HepG2 (cell line): ENCODE measurements around the gene MEG3. TPM values are rescaled to one million over a fixed set of nuclear protein-coding genes. Genes with fewer than 3 reads are reported as not detected.

Experiments used
- ATAC-seq: fragments of 200-7000 bp; cut with Tn5 transposase; 3 replicates; pipeline ENCODE4 v1.9.1; 2020; ENCODE audit warnings: mild to moderate bottlenecking, moderate library complexity
- BruUV-seq: library from RNA; stranded (reverse); fragments of 400-500 nt; replicated peaks from 2 replicates; lab custom pipeline; 2021; lab: Mats Ljungman, UMichigan
- CTCF ChIA-PET: fragments of 300-600 bp; formaldehyde crosslinking; extraction: SDS; loops from one replicate; lab custom pipeline; 2021; ENCODE audit warnings: low total read pairs, inconsistent platforms, low intra/inter-chr PET ratio; lab: Yijun Ruan, JAX
- POLR2A ChIA-PET: fragments of 350-600 bp; sonication (Branson Sonifier 250); formaldehyde crosslinking; loops from one replicate; lab custom pipeline; 2020; ENCODE audit warnings: antibody characterized with exemption, inconsistent platforms; lab: Yijun Ruan, JAX
- DNase-seq: peaks from one replicate; pipeline ENCODE4 v3.0.0-alpha.2; 2015; ENCODE audit warnings: low spot score
- FAIRE-seq: peaks from 3 replicates; lab custom pipeline; 2011; peaks lifted over from hg19 to GRCh38; lab: Jason Lieb, UNC
- H2AFZ ChIP-seq: one replicate; pipeline ENCODE4 v1.6.1; 2011; ENCODE audit warnings: low read length, inconsistent platforms
- H3K27ac ChIP-seq: fragments of 300-600 bp; 3 replicates; pipeline ENCODE4 v1.8.0; 2011; ENCODE audit warnings: mixed run types, mild to moderate bottlenecking, mixed read lengths, low read length, inconsistent platforms; ENCODE audit not compliant: insufficient read depth; ENCODE audit errors: extremely low read length
- H3K27me3 ChIP-seq, 2 experiments: fragments of 200-600 bp in 1 of 2; 2 replicates in 1 of 2; 3 replicates in 1 of 2; pipeline versions ENCODE4 v1.6.0 to v1.8.0; 2011; ENCODE audit warnings: low read length in 2 of 2, mild to moderate bottlenecking in 2 of 2, moderate library complexity in 2 of 2, inconsistent platforms in 1 of 2; ENCODE audit not compliant: insufficient read depth in 2 of 2, control insufficient read depth in 1 of 2
- H3K36me3 ChIP-seq, 2 experiments: fragments of 200-600 bp in 1 of 2; replicated peaks in 1 of 2; 2 replicates in 1 of 2; 3 replicates in 1 of 2; pipeline versions ENCODE4 v1.5.1 to v1.8.0; 2011; ENCODE audit warnings: low read length in 2 of 2, inconsistent platforms in 1 of 2; ENCODE audit not compliant: insufficient read depth in 2 of 2, control insufficient read depth in 1 of 2
- H3K4me1 ChIP-seq: 2 replicates; pipeline ENCODE4 v1.5.1; 2012; ENCODE audit warnings: low read length, inconsistent platforms; ENCODE audit not compliant: insufficient read depth
- H3K4me2 ChIP-seq: 2 replicates; pipeline ENCODE4 v1.6.0; 2011; ENCODE audit warnings: low read depth, low read length, inconsistent platforms
- H3K4me3 ChIP-seq, 3 experiments: fragments of 200-600 bp in 1 of 3; sonication (generic), shearing (Covaris generic) in 1 of 3; replicated peaks in 1 of 3; 2 replicates each; pipeline ENCODE4 v1.5.1; 2011 to 2016; ENCODE audit warnings: low read length in 3 of 3, inconsistent platforms in 2 of 3, low read depth in 2 of 3, mild to moderate bottlenecking in 2 of 3, control low read depth in 1 of 3, mixed read lengths in 1 of 3; ENCODE audit not compliant: insufficient read depth in 1 of 3
- H3K79me2 ChIP-seq: one replicate; pipeline ENCODE4 v1.6.1; 2011; ENCODE audit warnings: low read length, inconsistent platforms; ENCODE audit not compliant: insufficient read depth
- H3K9ac ChIP-seq: 2 replicates; pipeline ENCODE4 v1.6.0; 2011; ENCODE audit warnings: mild to moderate bottlenecking, low read depth, low read length, inconsistent platforms; ENCODE audit not compliant: insufficient read depth
- H3K9me3 ChIP-seq: 2 replicates; pipeline ENCODE4 v1.5.1; 2012; ENCODE audit warnings: mild to moderate bottlenecking, low read length
- H4K20me1 ChIP-seq: 2 replicates; pipeline ENCODE4 v1.6.0; 2011; ENCODE audit warnings: inconsistent platforms, mild to moderate bottlenecking, low read length, moderate library complexity; ENCODE audit not compliant: insufficient read depth
- SALL2 ChIP-seq: sonication (generic); formaldehyde crosslinking; IDR thresholded peaks from 2 replicates; pipeline ENCODE4 v1.8.1; 2023; ENCODE audit warnings: mild to moderate bottlenecking, missing genetic modification reagents, inconsistent platforms
- TAF15 ChIP-seq: fragments of 200-400 bp; formaldehyde crosslinking; IDR thresholded peaks from one replicate; pipeline ENCODE4 v1.6.1; 2018; ENCODE audit warnings: mild to moderate bottlenecking, low read depth, low read length; ENCODE audit not compliant: poor library complexity, severe bottlenecking
- ZBTB1 ChIP-seq: sonication (generic); formaldehyde crosslinking; IDR thresholded peaks from 2 replicates; pipeline ENCODE4 v1.4.0; 2020; ENCODE audit warnings: missing genetic modification reagents, borderline replicate concordance
- ZNF646 ChIP-seq: sonication (generic); formaldehyde crosslinking; IDR thresholded peaks from 2 replicates; pipeline ENCODE4 v1.9.0; 2021; ENCODE audit warnings: mild to moderate bottlenecking, missing genetic modification reagents
- WGBS: methylation state at CpG from one replicate; pipeline ENCODE4 v1.1.6; 2017; ENCODE audit warnings: low lambda C conversion rate; 5-methylcytosine and 5-hydroxymethylcytosine counted together
- in situ Hi-C: cut with HindIII; loops from 2 replicates; pipeline ENCODE4 v1.10.0; 2017; ENCODE audit warnings: low pct_unique_long_range_greater_than_20kb; ENCODE audit not compliant: extremely low pct_ligation_motif_present
- intact Hi-C: fragments of 100-400 bp; cut with micrococcal nuclease; formaldehyde crosslinking; loops from one replicate; pipeline ENCODE4 v1.10.0; 2022; ENCODE audit not compliant: unreplicated experiment
- polyA plus RNA-seq, 8 experiments: library from polyadenylated mRNA; depleted of rRNA in 3 of 8; stranded (reverse) in 7 of 8; unstranded in 1 of 8; fragments of >200 nt; fragmentation: Illumina TruSeq in 4 of 8; extraction: Trizol in 4 of 8; gene quantifications; 2 replicates each; pipeline versions ENCODE4 v1.2.1 to v1.2.3, GENCODE V29; 2011 to 2016; ENCODE audit warnings: low read depth in 4 of 8, missing spikeins in 1 of 8, mixed read lengths in 1 of 8; ENCODE audit not compliant: insufficient read depth in 1 of 8
- total RNA-seq, 5 experiments: library from RNA; depleted of rRNA; stranded (reverse); fragments of >200 nt; fragmentation: Illumina TruSeq; extraction: Trizol; gene quantifications; 2 replicates each; pipeline ENCODE4 v1.2.3, GENCODE V29; 2016; ENCODE audit warnings: low read depth in 1 of 5
- TF ChIP-seq, protein P1 (sequence below): sonication (generic); formaldehyde crosslinking; IDR thresholded peaks from 2 replicates; pipeline ENCODE4 v1.5.0; 2020; ENCODE audit warnings: mild to moderate bottlenecking, missing genetic modification reagents, borderline replicate concordance
- TF ChIP-seq, protein P2 (sequence below): sonication (generic); formaldehyde crosslinking; IDR thresholded peaks from 2 replicates; pipeline ENCODE4 v1.5.1; 2020; ENCODE audit warnings: mild to moderate bottlenecking, missing genetic modification reagents, moderate library complexity

Gene MEG3
- total and polyA plus RNA-seq, 2 of the 13 experiments (the other 11 are each of a cell fraction or from before 2014, with no cell fraction given), result 0.17 TPM; not detected in 1

DNA sequence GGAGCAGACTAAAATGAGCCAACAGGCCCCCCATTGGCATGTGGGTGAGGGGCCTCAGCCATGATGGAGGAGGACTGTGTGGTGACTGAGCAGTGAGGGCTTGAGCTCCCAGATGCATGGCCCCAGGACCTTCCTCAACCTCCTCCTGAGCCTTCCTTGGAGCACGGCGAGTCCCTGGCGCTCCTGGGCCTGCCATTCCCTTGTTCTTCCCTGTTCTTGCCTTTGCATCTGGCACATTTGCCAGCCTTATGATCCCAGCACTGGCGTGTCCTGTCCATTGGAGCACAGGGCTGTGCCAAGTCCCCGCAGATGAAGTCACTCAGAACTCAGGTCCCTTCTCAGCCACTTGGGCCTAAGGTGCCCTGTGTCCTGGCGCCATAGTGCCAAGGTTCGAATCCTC lies 40.3 kb upstream of the MEG3 start:
- H3K4me2 ChIP-seq, result no peak overlapping the region
- no peaks in the 10 kb centered on the region for H4K20me1 ChIP-seq
- H3K27ac ChIP-seq, result no peak overlapping the region
- H3K9ac ChIP-seq, result no peak overlapping the region
- H3K79me2 ChIP-seq, result no peaks in the 10 kb centered on the region
- H2AFZ ChIP-seq, result no peak overlapping the region
- FAIRE-seq, result no peak
- DNase-seq, result no peak
- TF ChIP-seq, protein P1, sequence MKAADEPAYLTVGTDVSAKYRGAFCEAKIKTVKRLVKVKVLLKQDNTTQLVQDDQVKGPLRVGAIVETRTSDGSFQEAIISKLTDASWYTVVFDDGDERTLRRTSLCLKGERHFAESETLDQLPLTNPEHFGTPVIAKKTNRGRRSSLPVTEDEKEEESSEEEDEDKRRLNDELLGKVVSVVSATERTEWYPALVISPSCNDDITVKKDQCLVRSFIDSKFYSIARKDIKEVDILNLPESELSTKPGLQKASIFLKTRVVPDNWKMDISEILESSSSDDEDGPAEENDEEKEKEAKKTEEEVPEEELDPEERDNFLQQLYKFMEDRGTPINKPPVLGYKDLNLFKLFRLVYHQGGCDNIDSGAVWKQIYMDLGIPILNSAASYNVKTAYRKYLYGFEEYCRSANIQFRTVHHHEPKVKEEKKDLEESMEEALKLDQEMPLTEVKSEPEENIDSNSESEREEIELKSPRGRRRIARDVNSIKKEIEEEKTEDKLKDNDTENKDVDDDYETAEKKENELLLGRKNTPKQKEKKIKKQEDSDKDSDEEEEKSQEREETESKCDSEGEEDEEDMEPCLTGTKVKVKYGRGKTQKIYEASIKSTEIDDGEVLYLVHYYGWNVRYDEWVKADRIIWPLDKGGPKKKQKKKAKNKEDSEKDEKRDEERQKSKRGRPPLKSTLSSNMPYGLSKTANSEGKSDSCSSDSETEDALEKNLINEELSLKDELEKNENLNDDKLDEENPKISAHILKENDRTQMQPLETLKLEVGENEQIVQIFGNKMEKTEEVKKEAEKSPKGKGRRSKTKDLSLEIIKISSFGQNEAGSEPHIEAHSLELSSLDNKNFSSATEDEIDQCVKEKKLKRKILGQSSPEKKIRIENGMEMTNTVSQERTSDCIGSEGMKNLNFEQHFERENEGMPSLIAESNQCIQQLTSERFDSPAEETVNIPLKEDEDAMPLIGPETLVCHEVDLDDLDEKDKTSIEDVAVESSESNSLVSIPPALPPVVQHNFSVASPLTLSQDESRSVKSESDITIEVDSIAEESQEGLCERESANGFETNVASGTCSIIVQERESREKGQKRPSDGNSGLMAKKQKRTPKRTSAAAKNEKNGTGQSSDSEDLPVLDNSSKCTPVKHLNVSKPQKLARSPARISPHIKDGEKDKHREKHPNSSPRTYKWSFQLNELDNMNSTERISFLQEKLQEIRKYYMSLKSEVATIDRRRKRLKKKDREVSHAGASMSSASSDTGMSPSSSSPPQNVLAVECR, result 0 out of 2 replicates have a peak, but pooled peaks have one; percentile 18
- TF ChIP-seq, protein P2, sequence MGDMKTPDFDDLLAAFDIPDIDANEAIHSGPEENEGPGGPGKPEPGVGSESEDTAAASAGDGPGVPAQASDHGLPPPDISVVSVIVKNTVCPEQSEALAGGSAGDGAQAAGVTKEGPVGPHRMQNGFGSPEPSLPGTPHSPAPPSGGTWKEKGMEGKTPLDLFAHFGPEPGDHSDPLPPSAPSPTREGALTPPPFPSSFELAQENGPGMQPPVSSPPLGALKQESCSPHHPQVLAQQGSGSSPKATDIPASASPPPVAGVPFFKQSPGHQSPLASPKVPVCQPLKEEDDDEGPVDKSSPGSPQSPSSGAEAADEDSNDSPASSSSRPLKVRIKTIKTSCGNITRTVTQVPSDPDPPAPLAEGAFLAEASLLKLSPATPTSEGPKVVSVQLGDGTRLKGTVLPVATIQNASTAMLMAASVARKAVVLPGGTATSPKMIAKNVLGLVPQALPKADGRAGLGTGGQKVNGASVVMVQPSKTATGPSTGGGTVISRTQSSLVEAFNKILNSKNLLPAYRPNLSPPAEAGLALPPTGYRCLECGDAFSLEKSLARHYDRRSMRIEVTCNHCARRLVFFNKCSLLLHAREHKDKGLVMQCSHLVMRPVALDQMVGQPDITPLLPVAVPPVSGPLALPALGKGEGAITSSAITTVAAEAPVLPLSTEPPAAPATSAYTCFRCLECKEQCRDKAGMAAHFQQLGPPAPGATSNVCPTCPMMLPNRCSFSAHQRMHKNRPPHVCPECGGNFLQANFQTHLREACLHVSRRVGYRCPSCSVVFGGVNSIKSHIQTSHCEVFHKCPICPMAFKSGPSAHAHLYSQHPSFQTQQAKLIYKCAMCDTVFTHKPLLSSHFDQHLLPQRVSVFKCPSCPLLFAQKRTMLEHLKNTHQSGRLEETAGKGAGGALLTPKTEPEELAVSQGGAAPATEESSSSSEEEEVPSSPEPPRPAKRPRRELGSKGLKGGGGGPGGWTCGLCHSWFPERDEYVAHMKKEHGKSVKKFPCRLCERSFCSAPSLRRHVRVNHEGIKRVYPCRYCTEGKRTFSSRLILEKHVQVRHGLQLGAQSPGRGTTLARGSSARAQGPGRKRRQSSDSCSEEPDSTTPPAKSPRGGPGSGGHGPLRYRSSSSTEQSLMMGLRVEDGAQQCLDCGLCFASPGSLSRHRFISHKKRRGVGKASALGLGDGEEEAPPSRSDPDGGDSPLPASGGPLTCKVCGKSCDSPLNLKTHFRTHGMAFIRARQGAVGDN, result peak; percentile 26; the same call in 1 of the 2 replicates
- TF ChIP-seq ZNF646 (CRISPR knock-in tag) (no peak), ZBTB1 (CRISPR knock-in tag) (no peak), TAF15 (no peak), SALL2 (CRISPR knock-in tag) (no peak)
- in situ Hi-C loops, result no loop called here
- ChIA-PET POLR2A (no interaction called here), CTCF (no interaction called here)
- no peak overlapping the region for H3K4me3 ChIP-seq
- peaks cover 9% of the 10 kb centered on the region for H3K9me3 ChIP-seq
- H3K27me3 ChIP-seq, result no peaks in the 10 kb centered on the region
- no peaks in the 10 kb centered on the region for H3K36me3 ChIP-seq
- 100% methylated on average over 6 of the region's 7 CpGs for WGBS
- peaks cover 74% of the 10 kb centered on the region for H3K4me1 ChIP-seq
- no peak for ATAC-seq
- BruUV-seq, result no TSS peak
- intact Hi-C loops, result no loop called here
